Sigmoid colon (tissue), 4 donors: ENCODE data around the gene CCL3.

Experiments used
- POLR2A ChIP-seq, 2 donors: fragments of 450-650 bp; IDR thresholded peaks; one replicate each; pipeline ENCODE4 v1.6.1; 2016; ENCODE audit warnings: antibody characterized with exemption in 2 of 2, mild to moderate bottlenecking in 2 of 2, moderate library complexity in 2 of 2
- POLR2AphosphoS5 ChIP-seq, 4 donors: sonication (generic); formaldehyde crosslinking; IDR thresholded peaks; one replicate each; pipeline ENCODE4 v1.6.1; 2017; ENCODE audit warnings: antibody characterized with exemption in 4 of 4
- TF ChIP-seq, protein P1 (sequence below), 4 experiments: fragments of 450-650 bp in 3 of 4; fragments of 200-600 bp in 1 of 4; IDR thresholded peaks; one replicate each; pipeline ENCODE4 v1.5.1; 2016 to 2019; ENCODE audit warnings: antibody characterized with exemption in 4 of 4, mild to moderate bottlenecking in 3 of 4, moderate library complexity in 2 of 4

DNA sequence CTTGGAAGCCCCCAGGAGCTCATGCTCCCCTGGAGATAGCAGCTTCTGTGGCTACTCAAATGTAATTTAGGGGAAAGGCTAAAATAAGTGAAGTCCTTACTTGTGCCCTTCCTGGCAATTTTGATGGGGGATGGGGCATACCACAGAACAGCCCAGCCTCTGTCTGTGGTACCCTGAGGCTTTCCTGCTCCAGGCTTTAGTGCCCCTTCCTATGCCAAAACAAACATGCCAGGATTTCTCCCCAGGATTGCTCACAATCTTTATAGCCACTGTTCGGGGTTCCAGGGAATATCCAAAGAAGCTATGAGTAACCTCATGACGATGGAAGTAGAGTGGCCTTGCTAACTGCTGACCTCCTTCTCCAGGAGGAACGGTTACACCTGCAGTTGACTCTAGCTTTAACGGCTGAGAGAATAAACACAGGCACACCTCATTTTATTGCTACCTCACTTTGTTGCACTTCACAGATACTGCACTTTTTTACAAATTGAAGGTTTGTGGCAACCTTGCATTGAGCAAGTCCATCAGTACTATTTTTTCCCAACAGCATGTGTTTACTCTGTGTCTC lies 38.6 kb upstream of the CCL3 start:
- TF ChIP-seq, protein P1, sequence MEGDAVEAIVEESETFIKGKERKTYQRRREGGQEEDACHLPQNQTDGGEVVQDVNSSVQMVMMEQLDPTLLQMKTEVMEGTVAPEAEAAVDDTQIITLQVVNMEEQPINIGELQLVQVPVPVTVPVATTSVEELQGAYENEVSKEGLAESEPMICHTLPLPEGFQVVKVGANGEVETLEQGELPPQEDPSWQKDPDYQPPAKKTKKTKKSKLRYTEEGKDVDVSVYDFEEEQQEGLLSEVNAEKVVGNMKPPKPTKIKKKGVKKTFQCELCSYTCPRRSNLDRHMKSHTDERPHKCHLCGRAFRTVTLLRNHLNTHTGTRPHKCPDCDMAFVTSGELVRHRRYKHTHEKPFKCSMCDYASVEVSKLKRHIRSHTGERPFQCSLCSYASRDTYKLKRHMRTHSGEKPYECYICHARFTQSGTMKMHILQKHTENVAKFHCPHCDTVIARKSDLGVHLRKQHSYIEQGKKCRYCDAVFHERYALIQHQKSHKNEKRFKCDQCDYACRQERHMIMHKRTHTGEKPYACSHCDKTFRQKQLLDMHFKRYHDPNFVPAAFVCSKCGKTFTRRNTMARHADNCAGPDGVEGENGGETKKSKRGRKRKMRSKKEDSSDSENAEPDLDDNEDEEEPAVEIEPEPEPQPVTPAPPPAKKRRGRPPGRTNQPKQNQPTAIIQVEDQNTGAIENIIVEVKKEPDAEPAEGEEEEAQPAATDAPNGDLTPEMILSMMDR (IDR thresholded peaks at IDR 0.05), result no peak
- TF ChIP-seq POLR2A (IDR thresholded peaks at IDR 0.05) (no peak), POLR2AphosphoS5 (IDR thresholded peaks at IDR 0.05) (no peak)
